Heart right ventricle (tissue), 16 donors: ENCODE measurements around the gene C16orf86. TPM values are rescaled to one million over a fixed set of nuclear protein-coding genes. Genes with fewer than 3 reads are reported as not detected.

Source experiments
- ATAC-seq, 8 donors: fragments of 200-7000 bp; cut with Tn5 transposase; one replicate each; pipeline ENCODE4 v1.9.1; 2020; ENCODE audit warnings: mild to moderate bottlenecking in 8 of 8, moderate library complexity in 8 of 8, moderate number of reproducible peaks in 1 of 8
- DNase-seq, 2 donors: peaks; one replicate each; pipeline ENCODE4 v3.0.0-alpha.2; 2020
- H3K27ac ChIP-seq, 10 donors: fragments of 200-600 bp; sonication (generic) in 2 of 10; one replicate each; pipeline versions ENCODE4 v1.5.0 to v1.8.0; 2020 to 2022; ENCODE audit warnings: mild to moderate bottlenecking in 3 of 10
- H3K27me3 ChIP-seq, 7 donors: fragments of 200-600 bp; one replicate each; pipeline ENCODE4 v1.8.0; 2021 to 2022; ENCODE audit warnings: mild to moderate bottlenecking in 2 of 7
- H3K36me3 ChIP-seq, 9 donors: fragments of 200-600 bp; sonication (generic) in 1 of 9; one replicate each; pipeline versions ENCODE4 v1.5.0 to v1.8.0; 2020 to 2022; ENCODE audit warnings: mild to moderate bottlenecking in 2 of 9
- H3K4me1 ChIP-seq, 9 donors: fragments of 200-600 bp; sonication (generic) in 1 of 9; one replicate each; pipeline versions ENCODE4 v1.5.0 to v1.8.0; 2020 to 2022; ENCODE audit warnings: mild to moderate bottlenecking in 4 of 9
- H3K4me3 ChIP-seq, 10 donors: fragments of 200-600 bp; sonication (generic) in 2 of 10; one replicate each; pipeline versions ENCODE4 v1.5.0 to v1.8.0; 2020 to 2022; ENCODE audit warnings: mild to moderate bottlenecking in 7 of 10, moderate library complexity in 2 of 10
- H3K9me3 ChIP-seq, 11 donors: fragments of 200-600 bp in 10 of 11; sonication (generic) in 2 of 11; one replicate each; pipeline versions ENCODE4 v1.5.0 to v1.8.0; 2013 to 2022; ENCODE audit warnings: mild to moderate bottlenecking in 2 of 11, control low read depth in 1 of 11, moderate library complexity in 1 of 11
- WGBS, 2 donors: extraction: QIAGEN DNeasy Blood & Tissue Kit; methylation state at CpG; one replicate each; pipeline ENCODE4 v1.1.7; 2013; ENCODE audit warnings: inconsistent platforms in 1 of 2; 5-methylcytosine and 5-hydroxymethylcytosine counted together
- intact Hi-C, 10 donors: fragments of 100-400 bp; cut with DNase I; formaldehyde crosslinking; loops; one replicate each; pipeline versions ENCODE4 v1.11.1 to v1.14.2; 2022
- polyA plus RNA-seq, 2 donors: library from polyadenylated mRNA; stranded (reverse); fragments of 200-250 nt; gene quantifications; one replicate each; pipeline ENCODE4 v1.2.3, GENCODE V29; 2013
- total RNA-seq, 10 donors: library from RNA; stranded (reverse); fragmentation: NEBNext Ultra II Directional in 3 of 10; extraction: Animal tissue kit (Norgen Biotek cat#: 25700) in 3 of 10; gene quantifications; one replicate each; pipeline versions ENCODE4 v1.2.1 to v1.2.4, GENCODE V29; 2021 to 2023
- TF ChIP-seq, protein P1 (sequence below), 9 donors: fragments of 200-600 bp; sonication (generic) in 2 of 9; IDR thresholded peaks; one replicate each; pipeline versions ENCODE4 v1.5.0 to v1.8.0; 2021 to 2022; ENCODE audit warnings: antibody characterized with exemption in 9 of 9, mild to moderate bottlenecking in 5 of 9, moderate library complexity in 1 of 9
- donor health status: Arrhythmogenic right ventricular cardiomyopathy.
- donor health status: ischemic (EF 13 %, LVEDD 7.1; RV severe dilation, severe dysfunction).
- donor health status: healthy with polysubstance abuse.
- donor health status: DM: no; HTN: yes; CAD: no.
- donor health status: DM: no; HTN: no; CAD: no.
- donor health status: ischemic (EF 25% LVEDD 6.9; RV normal size, moderate dysfunction).
- donor health status: ischemic (EF 25% LVEDD 5.7; RV mildly dilated, moderate dysfunction).
- donor health status: healthy.
- donor health status: DM: yes; HTN: yes; CAD: no.
- donor health status: Ischemic cardiomyopathy.
- donor health status: ischemic (EF 35%, LVEDD 5.7; RV mildly dilated, moderate dysfunction).
- donor health status: nonischemic (EF 11% LVEDD 7.7; RV severe dilation, severe dysfunction).
- donor health status: DM: yes; HTN: yes; CAD: no.
- donor health status: PGD.
- donor health status: ischemic (EF 29% LVEDD 5.4; RV normal size, mild dysfunction).
- donor health status: nonischemic (EF 23%, LVEDD 6.1; RV moderate dilation, normal function).

The C16orf86 gene
- total and polyA plus RNA-seq, 12 donors: 2.6 to 5.6 (median 3.9) TPM

GRCh38 chr16:67648088-67648763 lies 18.4 kb upstream of the C16orf86 start:
- no peak for DNase-seq
- H3K4me1 ChIP-seq: peaks cover 1 to 34% (median 13%) of the 10 kb centered on the region in 9 donors
- H3K4me3 ChIP-seq: no peak overlapping the region
- 18 to 20% methylated on average over 51 to 65 of the region's 65 CpGs for WGBS, 2 donors
- no peak overlapping the region for H3K27ac ChIP-seq
- no peaks in the 10 kb centered on the region for H3K9me3 ChIP-seq
- peaks cover 24 to 88% (median 79%) of the 10 kb centered on the region in 7 donors for H3K27me3 ChIP-seq
- intact Hi-C loops: loop anchor here in 3 of 10 donors (5.0 to 10.0 kb wide), 2 partner anchors 103 to 126 kb away; no protein-coding TSS in a partner anchor
- ATAC-seq: no peak
- TF ChIP-seq, protein P1, sequence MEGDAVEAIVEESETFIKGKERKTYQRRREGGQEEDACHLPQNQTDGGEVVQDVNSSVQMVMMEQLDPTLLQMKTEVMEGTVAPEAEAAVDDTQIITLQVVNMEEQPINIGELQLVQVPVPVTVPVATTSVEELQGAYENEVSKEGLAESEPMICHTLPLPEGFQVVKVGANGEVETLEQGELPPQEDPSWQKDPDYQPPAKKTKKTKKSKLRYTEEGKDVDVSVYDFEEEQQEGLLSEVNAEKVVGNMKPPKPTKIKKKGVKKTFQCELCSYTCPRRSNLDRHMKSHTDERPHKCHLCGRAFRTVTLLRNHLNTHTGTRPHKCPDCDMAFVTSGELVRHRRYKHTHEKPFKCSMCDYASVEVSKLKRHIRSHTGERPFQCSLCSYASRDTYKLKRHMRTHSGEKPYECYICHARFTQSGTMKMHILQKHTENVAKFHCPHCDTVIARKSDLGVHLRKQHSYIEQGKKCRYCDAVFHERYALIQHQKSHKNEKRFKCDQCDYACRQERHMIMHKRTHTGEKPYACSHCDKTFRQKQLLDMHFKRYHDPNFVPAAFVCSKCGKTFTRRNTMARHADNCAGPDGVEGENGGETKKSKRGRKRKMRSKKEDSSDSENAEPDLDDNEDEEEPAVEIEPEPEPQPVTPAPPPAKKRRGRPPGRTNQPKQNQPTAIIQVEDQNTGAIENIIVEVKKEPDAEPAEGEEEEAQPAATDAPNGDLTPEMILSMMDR (IDR thresholded peaks at IDR 0.05): no peak
- no peaks in the 10 kb centered on the region for H3K36me3 ChIP-seq

GRCh38 chr16:67648764-67649407 lies 17.7 kb upstream of the C16orf86 start:
- H3K27ac ChIP-seq: no peak overlapping the region
- H3K4me1 ChIP-seq: peaks cover 3 to 41% (median 18%) of the 10 kb centered on the region in 9 donors
- no peaks in the 10 kb centered on the region for H3K9me3 ChIP-seq
- TF ChIP-seq, protein P1 (IDR thresholded peaks at IDR 0.05): no peak
- intact Hi-C loops: loop anchor here in 3 of 10 donors (5.0 to 10.0 kb wide), 2 partner anchors 104 to 127 kb away; no protein-coding TSS in a partner anchor
- 42 to 50% methylated on average over 35 of the region's 35 CpGs for WGBS, 2 donors
- no peak overlapping the region for H3K4me3 ChIP-seq
- no peak for DNase-seq
- no peaks in the 10 kb centered on the region for H3K36me3 ChIP-seq
- no peak for ATAC-seq
- H3K27me3 ChIP-seq: peaks cover 24 to 95% (median 85%) of the 10 kb centered on the region in 7 donors

GRCh38 chr16:67649494-67649931 lies 17.1 kb upstream of the C16orf86 start:
- intact Hi-C loops: loop anchor here in 3 of 10 donors (5.0 to 10.0 kb wide), 2 partner anchors 105 to 127 kb away; no protein-coding TSS in a partner anchor
- DNase-seq: peak in 1 of 2 donors; percentile 47
- H3K36me3 ChIP-seq: no peaks in the 10 kb centered on the region
- no peaks in the 10 kb centered on the region for H3K9me3 ChIP-seq
- H3K4me3 ChIP-seq: no peak overlapping the region
- TF ChIP-seq, protein P1 (IDR thresholded peaks at IDR 0.05): no peak
- H3K27me3 ChIP-seq: peaks cover 24 to 100% (median 92%) of the 10 kb centered on the region in 7 donors
- ATAC-seq: peak in 5 of 8 donors; percentile 17 to 43 (median 28)
- no peak overlapping the region for H3K27ac ChIP-seq
- WGBS, 2 donors: 9 to 18% methylated on average over 30 to 34 of the region's 34 CpGs
- peaks cover 3 to 42% (median 16%) of the 10 kb centered on the region in 9 donors for H3K4me1 ChIP-seq

DNA sequence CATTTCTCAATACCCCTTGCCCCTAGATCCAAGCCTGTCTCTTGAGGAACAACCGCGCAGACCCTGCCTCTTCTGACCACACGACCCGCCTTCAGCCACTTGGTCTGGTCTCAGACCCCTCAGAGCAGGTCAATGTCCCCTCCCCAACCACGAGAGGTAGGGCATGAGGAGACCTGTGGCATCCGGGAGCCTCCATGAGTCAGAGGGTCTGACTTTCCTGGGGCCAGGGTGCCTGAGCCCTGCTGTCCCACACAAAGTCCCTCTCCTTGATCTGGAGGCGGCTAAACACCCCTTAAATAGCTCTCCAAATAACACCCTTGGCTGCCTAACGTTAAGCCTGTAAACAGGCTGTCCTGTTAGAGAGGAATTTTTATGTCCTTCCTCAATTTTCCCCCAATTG lies 16.6 kb upstream of the C16orf86 start:
- no peaks in the 10 kb centered on the region for H3K36me3 ChIP-seq
- TF ChIP-seq, protein P1 (IDR thresholded peaks at IDR 0.05): no peak
- intact Hi-C loops: loop anchor here in 2 of 10 donors (5.0 to 10.0 kb wide), 2 partner anchors 85 to 88 kb away; partner anchors contain the start of gene CTCF (in 2 of the 2)
- no peak for DNase-seq
- peaks cover 3 to 36% (median 15%) of the 10 kb centered on the region in 9 donors for H3K4me1 ChIP-seq
- no peak overlapping the region for H3K4me3 ChIP-seq
- WGBS, 2 donors: 63 to 64% methylated on average over 8 of the region's 8 CpGs
- no peak for ATAC-seq
- H3K27ac ChIP-seq: no peak overlapping the region
- peaks cover 24 to 100% (median 94%) of the 10 kb centered on the region in 7 donors for H3K27me3 ChIP-seq
- no peaks in the 10 kb centered on the region for H3K9me3 ChIP-seq
